Vagina (tissue), 2 donors: ENCODE results near the gene TEX2. TPM values are rescaled to one million over a fixed set of nuclear protein-coding genes. Genes with fewer than 3 reads are reported as not detected.
A peak's percentile ranks its signal among the peaks of the same experiment; 100 is the strongest.

Experiments used
- DNase-seq, 2 donors: peaks; one replicate each; pipeline ENCODE4 v3.0.0-alpha.2; 2017; ENCODE audit errors: extremely low spot score in 2 of 2
- H3K27ac ChIP-seq: fragments of 200-600 bp; sonication (generic); one replicate; pipeline ENCODE4 v1.5.1; 2019
- H3K27me3 ChIP-seq: fragments of 200-600 bp; sonication (generic); one replicate; pipeline ENCODE4 v1.5.1; 2019
- H3K36me3 ChIP-seq, 2 donors: fragments of 200-600 bp; sonication (generic); one replicate each; pipeline ENCODE4 v1.5.1; 2017 to 2019
- H3K4me1 ChIP-seq: fragments of 200-600 bp; sonication (generic); one replicate; pipeline ENCODE4 v1.5.1; 2019
- H3K4me3 ChIP-seq, 2 donors: fragments of 200-600 bp; sonication (generic); 1 replicate in 1 of 2; 2 replicates in 1 of 2; pipeline ENCODE4 v1.5.1; 2016 to 2019
- H3K9me3 ChIP-seq: fragments of 200-600 bp; sonication (generic); one replicate; pipeline ENCODE4 v1.5.1; 2019
- CTCF ChIP-seq, 3 experiments: fragments of 450-650 bp in 2 of 3; fragments of 200-600 bp in 1 of 3; sonication (generic) in 1 of 3; IDR thresholded peaks; one replicate each; pipeline ENCODE4 v1.5.1; 2017 to 2019; ENCODE audit warnings: antibody characterized with exemption in 3 of 3, mild to moderate bottlenecking in 2 of 3, moderate library complexity in 2 of 3
- POLR2A ChIP-seq, 2 donors: fragments of 450-650 bp; IDR thresholded peaks; one replicate each; pipeline ENCODE4 v1.6.1; 2017; ENCODE audit warnings: antibody characterized with exemption in 2 of 2, mild to moderate bottlenecking in 2 of 2, moderate library complexity in 2 of 2
- POLR2AphosphoS5 ChIP-seq, 2 donors: sonication (generic); formaldehyde crosslinking; IDR thresholded peaks; one replicate each; pipeline ENCODE4 v1.9.0; 2017; ENCODE audit warnings: antibody characterized with exemption in 2 of 2, mild to moderate bottlenecking in 2 of 2, low read depth in 1 of 2; ENCODE audit not compliant: insufficient read depth in 1 of 2
- intact Hi-C: fragments of 100-400 bp; cut with DNase I; formaldehyde crosslinking; loops from one replicate; pipeline ENCODE4 v1.15.1; 2023
- total RNA-seq: library from RNA; depleted of rRNA; stranded (reverse); fragments of >200 nt; gene quantifications from one replicate; pipeline ENCODE4 v1.2.3, GENCODE V29; 2016

TEX2 gene
- total RNA-seq, 1 donor from 2014 or later: 32.4 TPM

- Histone ChIP-seq H3K27ac (peak overlapping the region; percentile 86), H3K4me1 (peaks cover 25% of the 10 kb centered on the region), H3K36me3 (no peaks in the 10 kb centered on the region), H3K9me3 (no peaks in the 10 kb centered on the region), H3K4me3 (no peak overlapping the region), H3K27me3 (no peaks in the 10 kb centered on the region)
- intact Hi-C loops: no loop called here
- no peak for DNase-seq
- TF ChIP-seq POLR2AphosphoS5 (IDR thresholded peaks at IDR 0.05; ENCODE audit: insufficient read depth in 1 of 2, low read depth in 1 of 2): peak; percentile 41 to 92
- TF ChIP-seq POLR2A (IDR thresholded peaks at IDR 0.05): no peak
Measured at GRCh38 chr17:64230791-64231408, 32.2 kb downstream of the TEX2 start.

GRCh38 chr17:64229815-64230728 is 33.0 kb downstream of the TEX2 start:
- H3K4me3 ChIP-seq: no peak overlapping the region
- no peaks in the 10 kb centered on the region for H3K9me3 ChIP-seq
- H3K27ac ChIP-seq: peak overlapping the region; percentile 86
- no peaks in the 10 kb centered on the region for H3K36me3 ChIP-seq
- no peak for TF ChIP-seq CTCF (IDR thresholded peaks at IDR 0.05)
- no peak for TF ChIP-seq POLR2AphosphoS5 (IDR thresholded peaks at IDR 0.05; ENCODE audit: insufficient read depth in 1 of 2, low read depth in 1 of 2)
- TF ChIP-seq POLR2A (IDR thresholded peaks at IDR 0.05): no peak
- intact Hi-C loops: no loop called here
- H3K4me1 ChIP-seq: peaks cover 25% of the 10 kb centered on the region
- H3K27me3 ChIP-seq: no peaks in the 10 kb centered on the region
- DNase-seq: peak in 1 of 2 donors; percentile 85

GRCh38 chr17:64226132-64226531 is 36.9 kb downstream of the TEX2 start:
- Histone ChIP-seq H3K36me3 (no peaks in the 10 kb centered on the region), H3K4me3 (no peak overlapping the region), H3K9me3 (no peaks in the 10 kb centered on the region), H3K27ac (no peak overlapping the region), H3K27me3 (no peaks in the 10 kb centered on the region), H3K4me1 (peaks cover 26% of the 10 kb centered on the region)
- no peak for TF ChIP-seq POLR2AphosphoS5 (IDR thresholded peaks at IDR 0.05; ENCODE audit: insufficient read depth in 1 of 2, low read depth in 1 of 2)
- no peak for TF ChIP-seq POLR2A (IDR thresholded peaks at IDR 0.05)
- intact Hi-C loops: no loop called here
- DNase-seq: no peak

GRCh38 chr17:64225410-64225809 is 37.6 kb downstream of the TEX2 start:
- TF ChIP-seq CTCF (IDR thresholded peaks at IDR 0.05): no peak
- TF ChIP-seq POLR2AphosphoS5 (IDR thresholded peaks at IDR 0.05; ENCODE audit: insufficient read depth in 1 of 2, low read depth in 1 of 2): no peak
- TF ChIP-seq POLR2A (IDR thresholded peaks at IDR 0.05): no peak
- H3K4me3 ChIP-seq: no peak overlapping the region
- no peaks in the 10 kb centered on the region for H3K27me3 ChIP-seq
- H3K27ac ChIP-seq: no peak overlapping the region
- no peaks in the 10 kb centered on the region for H3K36me3 ChIP-seq
- H3K9me3 ChIP-seq: no peaks in the 10 kb centered on the region
- DNase-seq: no peak
- intact Hi-C loops: no loop called here
- H3K4me1 ChIP-seq: peaks cover 26% of the 10 kb centered on the region

GRCh38 chr17:64223931-64224629 is 39.0 kb downstream of the TEX2 start:
- Histone ChIP-seq H3K27ac (no peak overlapping the region), H3K9me3 (no peaks in the 10 kb centered on the region), H3K36me3 (no peaks in the 10 kb centered on the region), H3K4me3 (no peak overlapping the region), H3K27me3 (no peaks in the 10 kb centered on the region), H3K4me1 (peaks cover 23% of the 10 kb centered on the region)
- TF ChIP-seq CTCF (IDR thresholded peaks at IDR 0.05) (no peak), POLR2AphosphoS5 (IDR thresholded peaks at IDR 0.05; ENCODE audit: insufficient read depth in 1 of 2, low read depth in 1 of 2) (no peak), POLR2A (IDR thresholded peaks at IDR 0.05) (no peak)
- intact Hi-C loops: no loop called here
- DNase-seq: no peak
